ENCODE data around the gene CSN2. TPM values are rescaled to one million over a fixed set of nuclear protein-coding genes. Genes with fewer than 3 reads are reported as not detected.

The CSN2 gene
- polyA plus RNA-seq, 1 donor (not counting 4 experiments of a cell fraction or from before 2014, with no cell fraction given): not detected

DNA sequence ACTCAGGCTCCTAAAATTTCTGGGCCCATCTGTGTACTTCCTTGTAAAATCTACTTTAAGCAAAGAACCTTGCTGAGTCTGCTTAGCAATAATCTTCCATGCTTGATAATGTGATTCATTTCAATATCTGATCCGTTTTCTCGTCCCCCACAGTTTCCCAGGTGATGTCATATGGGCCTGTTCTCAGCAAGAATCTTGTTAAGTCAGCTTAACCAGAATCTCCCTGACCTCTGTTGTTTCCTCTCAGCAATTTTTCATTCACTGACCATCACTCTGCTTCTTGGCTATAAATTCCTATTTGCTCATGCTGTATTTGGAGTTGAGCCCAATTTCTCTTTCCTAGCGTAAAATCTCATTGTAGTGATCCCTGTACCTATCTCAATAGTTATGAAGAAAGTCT is 13.9 kb downstream of the CSN2 start:
- Histone ChIP-seq H3K4me1 (ENCODE audit: control insufficient read depth, extremely low read depth, insufficient read depth, low read length) (no peaks in the 10 kb centered on the region), H3K9me1 (ENCODE audit: control insufficient read depth, extremely low read depth, insufficient read depth, low read length) (no peaks in the 10 kb centered on the region), H3K9ac (ENCODE audit: control insufficient read depth, extremely low read depth, insufficient read depth, low read length) (no peak overlapping the region), H2AFZ (ENCODE audit: control insufficient read depth, low read length) (no peak overlapping the region), H3K9me3 (ENCODE audit: control insufficient read depth, low read depth, low read length) (no peaks in the 10 kb centered on the region), H3K27me3 (ENCODE audit: control insufficient read depth, extremely low read depth, insufficient read depth, low read length) (no peaks in the 10 kb centered on the region), H3K4me2 (ENCODE audit: control insufficient read depth, extremely low read depth, insufficient read depth, low read depth, low read length) (no peak overlapping the region), H3K4me3 (ENCODE audit: control insufficient read depth in 2 of 3, extremely low read depth in 1 of 3, insufficient read depth in 2 of 3, low read depth in 1 of 3, low read length in 3 of 3) (no peak overlapping the region), H3K36me3 (ENCODE audit: control insufficient read depth in 2 of 2, extremely low read depth in 1 of 2, insufficient read depth in 2 of 2, low read length in 2 of 2) (no peaks in the 10 kb centered on the region), H3K27ac (ENCODE audit: control insufficient read depth, insufficient read depth, low read length) (no peak overlapping the region), H3K79me2 (ENCODE audit: control insufficient read depth, insufficient read depth, low read length) (no peaks in the 10 kb centered on the region), H4K20me1 (ENCODE audit: control insufficient read depth, extremely low read depth, insufficient read depth, low read length) (no peaks in the 10 kb centered on the region)
- DNase-seq (ENCODE audit: low read depth, low spot score): no peak
- TF ChIP-seq, protein P1, sequence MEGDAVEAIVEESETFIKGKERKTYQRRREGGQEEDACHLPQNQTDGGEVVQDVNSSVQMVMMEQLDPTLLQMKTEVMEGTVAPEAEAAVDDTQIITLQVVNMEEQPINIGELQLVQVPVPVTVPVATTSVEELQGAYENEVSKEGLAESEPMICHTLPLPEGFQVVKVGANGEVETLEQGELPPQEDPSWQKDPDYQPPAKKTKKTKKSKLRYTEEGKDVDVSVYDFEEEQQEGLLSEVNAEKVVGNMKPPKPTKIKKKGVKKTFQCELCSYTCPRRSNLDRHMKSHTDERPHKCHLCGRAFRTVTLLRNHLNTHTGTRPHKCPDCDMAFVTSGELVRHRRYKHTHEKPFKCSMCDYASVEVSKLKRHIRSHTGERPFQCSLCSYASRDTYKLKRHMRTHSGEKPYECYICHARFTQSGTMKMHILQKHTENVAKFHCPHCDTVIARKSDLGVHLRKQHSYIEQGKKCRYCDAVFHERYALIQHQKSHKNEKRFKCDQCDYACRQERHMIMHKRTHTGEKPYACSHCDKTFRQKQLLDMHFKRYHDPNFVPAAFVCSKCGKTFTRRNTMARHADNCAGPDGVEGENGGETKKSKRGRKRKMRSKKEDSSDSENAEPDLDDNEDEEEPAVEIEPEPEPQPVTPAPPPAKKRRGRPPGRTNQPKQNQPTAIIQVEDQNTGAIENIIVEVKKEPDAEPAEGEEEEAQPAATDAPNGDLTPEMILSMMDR (optimal IDR thresholded peaks at IDR 0.05 in 1 of 3, IDR thresholded peaks at IDR 0.05 in 1 of 3, conservative IDR thresholded peaks at IDR 0.05 in 1 of 3; ENCODE audit: extremely low read depth in 1 of 3, insufficient read depth in 2 of 3, low read length in 3 of 3): no peak
- TF ChIP-seq EZH2 (IDR thresholded peaks at IDR 0.05; ENCODE audit: low read length): no peak
- dilution Hi-C loops (cut with MboI; ENCODE audit: extremely low pct_ligation_motif_present, low sequenced_read_pairs): no loop called here
- no peak for FAIRE-seq

DNA sequence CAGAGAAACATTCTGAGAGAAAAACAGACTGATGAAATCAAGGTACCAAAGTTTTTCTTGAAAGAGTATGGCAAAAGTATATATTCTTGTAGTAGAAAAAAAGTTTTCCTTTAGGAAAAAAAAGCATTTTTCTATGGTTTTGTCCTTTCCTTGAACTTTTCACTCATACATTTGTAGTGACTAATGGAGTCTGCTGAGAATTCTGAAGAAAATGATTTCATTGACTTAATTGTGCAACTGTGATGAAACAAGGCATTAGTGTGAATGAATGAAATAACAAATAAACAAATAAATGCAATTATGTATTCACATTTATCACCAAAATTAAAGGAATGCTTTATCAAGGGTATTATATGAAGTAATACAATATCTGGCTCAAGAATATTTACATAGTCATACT is 29.0 kb downstream of the CSN2 start:
- Histone ChIP-seq H2AFZ (ENCODE audit: control insufficient read depth, low read length) (no peak overlapping the region), H3K27ac (ENCODE audit: control insufficient read depth, insufficient read depth, low read length) (no peak overlapping the region), H3K36me3 (ENCODE audit: control insufficient read depth in 2 of 2, extremely low read depth in 1 of 2, insufficient read depth in 2 of 2, low read length in 2 of 2) (no peaks in the 10 kb centered on the region), H3K4me1 (ENCODE audit: control insufficient read depth, extremely low read depth, insufficient read depth, low read length) (no peaks in the 10 kb centered on the region), H3K9ac (ENCODE audit: control insufficient read depth, extremely low read depth, insufficient read depth, low read length) (no peak overlapping the region), H3K79me2 (ENCODE audit: control insufficient read depth, insufficient read depth, low read length) (no peaks in the 10 kb centered on the region), H3K4me3 (ENCODE audit: control insufficient read depth in 2 of 3, extremely low read depth in 1 of 3, insufficient read depth in 2 of 3, low read depth in 1 of 3, low read length in 3 of 3) (no peak overlapping the region), H3K9me1 (ENCODE audit: control insufficient read depth, extremely low read depth, insufficient read depth, low read length) (no peaks in the 10 kb centered on the region), H3K27me3 (ENCODE audit: control insufficient read depth, extremely low read depth, insufficient read depth, low read length) (no peaks in the 10 kb centered on the region), H3K9me3 (ENCODE audit: control insufficient read depth, low read depth, low read length) (no peaks in the 10 kb centered on the region), H4K20me1 (ENCODE audit: control insufficient read depth, extremely low read depth, insufficient read depth, low read length) (no peaks in the 10 kb centered on the region), H3K4me2 (ENCODE audit: control insufficient read depth, extremely low read depth, insufficient read depth, low read depth, low read length) (no peak overlapping the region)
- DNase-seq (ENCODE audit: low read depth, low spot score) (no peak), FAIRE-seq (no peak)
- dilution Hi-C loops (cut with MboI; ENCODE audit: extremely low pct_ligation_motif_present, low sequenced_read_pairs): no loop called here
- TF ChIP-seq EZH2 (IDR thresholded peaks at IDR 0.05; ENCODE audit: low read length): no peak
- TF ChIP-seq, protein P1 (optimal IDR thresholded peaks at IDR 0.05 in 1 of 3, IDR thresholded peaks at IDR 0.05 in 1 of 3, conservative IDR thresholded peaks at IDR 0.05 in 1 of 3; ENCODE audit: extremely low read depth in 1 of 3, insufficient read depth in 2 of 3, low read length in 3 of 3): no peak

All from keratinocyte (primary cell).